Natural killer cell (primary cell): Measurements from ENCODE around the gene HAUS1. TPM values are rescaled to one million over a fixed set of nuclear protein-coding genes. Genes with fewer than 3 reads are reported as not detected.
A peak's percentile ranks its signal among the peaks of the same experiment; 100 is the strongest.

Source experiments
- ATAC-seq, 3 donors: fragments of 150-1000 bp in 2 of 3; fragments of 200-7000 bp in 1 of 3; cut with Tn5 transposase; 1 replicate in 1 of 3; 2 replicates in 2 of 3; pipeline ENCODE4 v1.10.0; 2021; ENCODE audit warnings: mild to moderate bottlenecking in 2 of 3, moderate library complexity in 2 of 3
- DNase-seq, 2 donors: peaks; one replicate each; pipeline versions ENCODE4 v3.0.0 to v3.0.0-alpha.2; 2013 to 2021; ENCODE audit warnings: mixed read lengths in 1 of 2
- H3K27ac ChIP-seq: one replicate; pipeline ENCODE4 v1.5.1; 2013; ENCODE audit warnings: mild to moderate bottlenecking, low read length
- H3K27me3 ChIP-seq: one replicate; pipeline ENCODE4 v1.6.1; 2013; ENCODE audit warnings: low read length; ENCODE audit not compliant: control insufficient read depth, insufficient read depth
- H3K36me3 ChIP-seq: one replicate; pipeline ENCODE4 v1.6.1; 2013; ENCODE audit warnings: low read length; ENCODE audit not compliant: control insufficient read depth, insufficient read depth
- H3K4me1 ChIP-seq: one replicate; pipeline ENCODE4 v1.6.1; 2013; ENCODE audit warnings: low read length; ENCODE audit not compliant: control insufficient read depth, insufficient read depth
- H3K4me3 ChIP-seq: one replicate; pipeline ENCODE4 v1.5.1; 2013; ENCODE audit warnings: low read length
- H3K9me3 ChIP-seq: one replicate; pipeline ENCODE4 v1.6.1; 2013; ENCODE audit warnings: low read length; ENCODE audit not compliant: control insufficient read depth, insufficient read depth
- H3K27ac Mint-ChIP-seq, 2 donors: one replicate each; pipeline ENCODE4 v1.8.0; 2022; ENCODE audit warnings: mild to moderate bottlenecking in 2 of 2, mixed read lengths in 2 of 2, moderate library complexity in 1 of 2
- H3K27me3 Mint-ChIP-seq, 2 donors: one replicate each; pipeline ENCODE4 v1.8.0; 2022; ENCODE audit warnings: low read depth in 2 of 2, mixed read lengths in 2 of 2
- H3K36me3 Mint-ChIP-seq: one replicate; pipeline ENCODE4 v1.8.0; 2022; ENCODE audit warnings: mixed read lengths
- H3K4me1 Mint-ChIP-seq, 2 donors: one replicate each; pipeline ENCODE4 v1.8.0; 2022; ENCODE audit warnings: mixed read lengths in 2 of 2
- H3K4me3 Mint-ChIP-seq: one replicate; pipeline ENCODE4 v1.8.0; 2022; ENCODE audit warnings: mild to moderate bottlenecking, moderate library complexity, mixed read lengths
- H3K9me3 Mint-ChIP-seq, 2 donors: one replicate each; pipeline ENCODE4 v1.8.0; 2022; ENCODE audit warnings: mixed read lengths in 2 of 2
- CTCF ChIP-seq: fragments of 200-600 bp; IDR thresholded peaks from one replicate; pipeline ENCODE4 v1.8.0; 2022; ENCODE audit warnings: antibody characterized with exemption
- WGBS: methylation state at CpG from one replicate; pipeline ENCODE4 v1.1.7; 2013; ENCODE audit warnings: missing lambda C conversion rate; ENCODE audit not compliant: insufficient coverage; 5-methylcytosine and 5-hydroxymethylcytosine counted together
- intact Hi-C: fragments of 100-400 bp; cut with micrococcal nuclease; formaldehyde crosslinking; loops from one replicate; pipeline ENCODE4 v1.14.2; 2022
- total RNA-seq, 4 donors: library from RNA; stranded (reverse); fragments of 120-200 nt in 1 of 4; gene quantifications; one replicate each; pipeline versions ENCODE4 v1.2.3 to v1.2.4, GENCODE V29; 2013 to 2022

The HAUS1 gene, protein sequence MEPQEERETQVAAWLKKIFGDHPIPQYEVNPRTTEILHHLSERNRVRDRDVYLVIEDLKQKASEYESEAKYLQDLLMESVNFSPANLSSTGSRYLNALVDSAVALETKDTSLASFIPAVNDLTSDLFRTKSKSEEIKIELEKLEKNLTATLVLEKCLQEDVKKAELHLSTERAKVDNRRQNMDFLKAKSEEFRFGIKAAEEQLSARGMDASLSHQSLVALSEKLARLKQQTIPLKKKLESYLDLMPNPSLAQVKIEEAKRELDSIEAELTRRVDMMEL
- 10 to 100 TPM; 15.2 to 20.8 (median 16.3) TPM for total RNA-seq
- 31.1 TPM for total RNA-seq (2013)

DNA sequence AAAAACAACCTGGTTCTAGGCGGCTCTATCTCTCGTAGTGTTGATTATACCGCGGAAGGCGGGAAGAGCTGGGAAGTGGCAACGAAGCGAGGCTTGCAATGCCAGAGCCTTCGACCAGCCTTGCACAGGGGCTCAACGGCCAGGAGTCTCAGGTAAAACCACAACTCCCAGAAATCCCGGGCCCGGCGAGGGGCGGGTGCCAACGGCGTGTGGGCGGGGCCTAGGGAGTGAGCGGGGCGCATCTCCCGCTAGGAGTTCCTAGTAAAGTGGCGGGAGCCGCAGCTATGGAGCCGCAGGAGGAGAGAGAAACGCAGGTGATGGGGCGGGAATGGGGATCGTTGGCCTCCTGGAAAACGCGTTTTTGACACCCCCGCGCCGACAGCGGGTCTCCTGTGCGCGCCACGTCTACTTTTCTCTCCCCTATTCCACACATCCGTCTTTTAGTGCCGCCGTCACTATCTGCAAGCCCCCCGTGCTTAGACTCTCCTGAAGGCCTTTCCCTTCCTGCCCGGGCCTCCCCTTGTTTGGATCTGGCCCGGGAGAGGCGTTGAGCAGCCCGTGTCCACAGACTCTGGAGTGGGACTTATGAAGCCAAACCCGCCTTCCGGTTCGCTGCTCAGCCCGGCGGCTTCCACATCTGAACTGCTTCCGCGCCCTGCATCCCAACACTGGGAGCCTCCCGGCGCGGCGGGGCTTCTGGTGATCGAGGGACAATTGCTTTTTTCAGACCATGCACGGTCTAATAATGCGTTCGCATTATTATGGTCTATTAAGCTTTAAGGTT is at the start of gene HAUS1:
HAUS1 (plus strand) TSS at position 258 of the 784 bp plus-strand sequence; CDS start at position 285, 27 bp downstream.
- DNase-seq (peak; percentile 67 to 85), ATAC-seq (peak; percentile 91 to 96 (median 93))
- no peak for TF ChIP-seq CTCF
- peak within 1 kb of the TSS; percentile 94 for H3K4me3 ChIP-seq
- peak within 1 kb of the TSS; percentile 52 for H3K27ac ChIP-seq
- Mint-ChIP-seq H3K36me3 (no peaks in the 10 kb centered on the region), H3K27ac (peak within 1 kb of the TSS; percentile 74 to 96), H3K4me3 (peak within 1 kb of the TSS; percentile 99), H3K4me1 (peaks cover 13 to 14% of the 10 kb centered on the region in 2 donors), H3K27me3 (no peaks in the 10 kb centered on the region), H3K9me3 (no peaks in the 10 kb centered on the region)
- WGBS: under 1% methylated on average over 57 of the region's 57 CpGs
- intact Hi-C loops: no loop called here
- no peaks in the 10 kb centered on the region for H3K9me3 ChIP-seq
- H3K27me3 ChIP-seq: no peaks in the 10 kb centered on the region
- H3K4me1 ChIP-seq: peaks cover 2% of the 10 kb centered on the region
- no peaks in the 10 kb centered on the region for H3K36me3 ChIP-seq

DNA sequence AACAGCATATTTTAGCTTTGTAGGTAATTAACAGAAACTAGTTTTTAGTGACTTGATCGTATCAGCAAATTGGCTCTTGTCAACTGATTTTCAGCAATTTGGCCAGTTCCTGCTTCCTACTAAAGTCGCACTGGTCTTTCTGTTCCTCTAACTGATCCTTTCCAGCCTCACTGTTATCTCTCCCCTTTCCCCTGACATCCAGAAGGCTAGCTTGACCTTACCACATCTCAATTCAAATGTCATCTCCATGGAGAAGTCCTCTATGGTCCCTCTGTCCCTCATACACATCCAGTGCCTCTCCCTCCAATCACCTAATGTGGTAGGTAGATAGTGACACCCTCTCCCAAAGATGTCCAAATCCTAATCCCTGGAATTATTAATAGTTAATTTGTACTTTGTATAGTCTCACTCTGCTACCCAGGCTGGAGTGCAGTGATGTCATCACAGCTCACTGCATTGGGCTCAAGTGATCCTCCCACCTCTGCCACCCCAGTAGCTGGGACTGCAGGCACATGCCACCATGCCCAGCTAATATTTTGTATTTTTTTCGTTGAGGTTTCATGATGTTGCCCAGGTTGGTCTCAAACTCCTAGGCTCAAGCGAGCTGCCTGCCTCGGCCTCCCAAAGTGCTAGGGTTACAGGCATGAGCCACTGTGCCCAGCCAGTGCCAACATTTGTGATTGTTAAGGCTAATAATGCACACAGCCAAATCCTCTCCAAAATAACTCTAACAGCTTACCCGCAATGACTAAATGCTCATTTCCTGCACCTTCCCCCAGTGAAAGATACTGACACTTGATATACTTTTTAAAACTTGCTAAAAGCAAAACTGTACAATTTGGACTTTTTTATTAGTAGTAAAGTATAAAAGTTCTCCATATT is 49.0 kb upstream of the HAUS1 start:
- H3K27me3 Mint-ChIP-seq: no peaks in the 10 kb centered on the region
- peak; percentile 86 to 94 (median 92) for ATAC-seq

GRCh38 chr18:46055838-46056230 is 48.4 kb upstream of the HAUS1 start:
- no peak for DNase-seq
- peak in 2 of 3 donors; percentile 17 to 30 for ATAC-seq
- H3K27me3 ChIP-seq: no peaks in the 10 kb centered on the region
- Mint-ChIP-seq H3K36me3 (no peaks in the 10 kb centered on the region), H3K27ac (peak overlapping the region; percentile 89 to 97), H3K4me1 (peaks cover 54 to 57% of the 10 kb centered on the region in 2 donors), H3K27me3 (no peaks in the 10 kb centered on the region), H3K9me3 (no peaks in the 10 kb centered on the region), H3K4me3 (peak overlapping the region; percentile 83)
- WGBS: 44% methylated on average over 4 of the region's 4 CpGs
- TF ChIP-seq CTCF: no peak
- no peak overlapping the region for H3K4me3 ChIP-seq
- no peaks in the 10 kb centered on the region for H3K36me3 ChIP-seq
- peak overlapping the region; percentile 88 for H3K27ac ChIP-seq
- H3K9me3 ChIP-seq: no peaks in the 10 kb centered on the region
- intact Hi-C loops: loop anchor here (2.0 kb wide), 1 partner anchor 15 kb away; no protein-coding TSS in a partner anchor
- peaks cover 27% of the 10 kb centered on the region for H3K4me1 ChIP-seq

More for the DNA sequence above, 49.0 kb upstream of the HAUS1 start:
- Histone ChIP-seq H3K4me1 (peaks cover 22% of the 10 kb centered on the region), H3K27me3 (no peaks in the 10 kb centered on the region), H3K27ac (peak overlapping the region; percentile 88), H3K4me3 (no peak overlapping the region), H3K36me3 (no peaks in the 10 kb centered on the region), H3K9me3 (no peaks in the 10 kb centered on the region)
- TF ChIP-seq CTCF: no peak
- Mint-ChIP-seq H3K9me3 (no peaks in the 10 kb centered on the region), H3K4me1 (peaks cover 49 to 51% of the 10 kb centered on the region in 2 donors), H3K27ac (peak overlapping the region; percentile 89 to 97), H3K4me3 (peak overlapping the region; percentile 83), H3K36me3 (no peaks in the 10 kb centered on the region)
- WGBS: 34% methylated on average over 6 of the region's 6 CpGs
- peak; percentile 23 to 48 for DNase-seq
- intact Hi-C loops: loop anchor here (2.0 kb wide), 1 partner anchor 16 kb away; no protein-coding TSS in a partner anchor
